ENCODE measurements around the gene SOS2. TPM values are rescaled to one million over a fixed set of nuclear protein-coding genes. Genes with fewer than 3 reads are reported as not detected.

SOS2 gene
- total RNA-seq, 2 experiments from 2014 or later: 16.5 to 25.2 TPM

DNA sequence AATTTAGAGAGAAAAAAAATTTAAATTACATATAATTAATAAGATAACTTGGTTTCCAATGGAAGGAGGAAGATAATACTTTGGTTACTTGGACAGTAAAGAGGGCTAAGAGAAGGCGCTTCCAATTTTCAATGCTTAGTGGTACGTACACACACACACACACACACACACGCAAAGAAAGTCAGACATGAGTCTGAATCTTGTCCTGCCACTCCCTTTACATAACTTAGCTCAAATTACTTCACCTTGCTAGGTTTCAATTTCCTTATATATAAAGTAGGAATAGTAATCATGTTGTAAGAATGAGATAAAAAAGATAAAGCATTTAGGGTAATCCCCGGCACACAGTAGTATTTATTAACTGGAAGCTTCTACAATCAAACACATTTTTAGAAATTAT lies 75.3 kb downstream of the SOS2 start:
- Histone ChIP-seq H3K9me3 (ENCODE audit: low read length) (no peaks in the 10 kb centered on the region), H2AFZ (ENCODE audit: low read length) (no peak overlapping the region), H3K79me2 (ENCODE audit: insufficient read depth, low read depth, low read length) (no peaks in the 10 kb centered on the region), H3K27ac (ENCODE audit: low read depth, low read length, poor library complexity, severe bottlenecking) (no peak overlapping the region), H3K4me1 (ENCODE audit: insufficient read depth, low read length, poor library complexity, severe bottlenecking) (no peaks in the 10 kb centered on the region), H3K36me3 (ENCODE audit: insufficient read depth, low read length) (peaks cover 14% of the 10 kb centered on the region), H3K4me3 (ENCODE audit: low read depth, low read length, poor library complexity, severe bottlenecking) (no peak overlapping the region), H3K9me2 (ENCODE audit: insufficient read depth, low read length) (no peaks in the 10 kb centered on the region), H4K20me1 (ENCODE audit: insufficient read depth, low read length) (no peaks in the 10 kb centered on the region), H3K4me2 (ENCODE audit: low read length) (no peak overlapping the region)
- no peak for DNase-seq (ENCODE audit: low spot score)
- POLR2A ChIA-PET: interaction anchor here (1.0 kb wide), 2 partner anchors 20 to 29 kb away, joined by 3 read pairs; no protein-coding TSS in a partner anchor
- no peak for TF ChIP-seq EZH2phosphoT487 (IDR thresholded peaks at IDR 0.05; ENCODE audit: borderline replicate concordance, low read depth, low read length)
- TF ChIP-seq, protein P1, sequence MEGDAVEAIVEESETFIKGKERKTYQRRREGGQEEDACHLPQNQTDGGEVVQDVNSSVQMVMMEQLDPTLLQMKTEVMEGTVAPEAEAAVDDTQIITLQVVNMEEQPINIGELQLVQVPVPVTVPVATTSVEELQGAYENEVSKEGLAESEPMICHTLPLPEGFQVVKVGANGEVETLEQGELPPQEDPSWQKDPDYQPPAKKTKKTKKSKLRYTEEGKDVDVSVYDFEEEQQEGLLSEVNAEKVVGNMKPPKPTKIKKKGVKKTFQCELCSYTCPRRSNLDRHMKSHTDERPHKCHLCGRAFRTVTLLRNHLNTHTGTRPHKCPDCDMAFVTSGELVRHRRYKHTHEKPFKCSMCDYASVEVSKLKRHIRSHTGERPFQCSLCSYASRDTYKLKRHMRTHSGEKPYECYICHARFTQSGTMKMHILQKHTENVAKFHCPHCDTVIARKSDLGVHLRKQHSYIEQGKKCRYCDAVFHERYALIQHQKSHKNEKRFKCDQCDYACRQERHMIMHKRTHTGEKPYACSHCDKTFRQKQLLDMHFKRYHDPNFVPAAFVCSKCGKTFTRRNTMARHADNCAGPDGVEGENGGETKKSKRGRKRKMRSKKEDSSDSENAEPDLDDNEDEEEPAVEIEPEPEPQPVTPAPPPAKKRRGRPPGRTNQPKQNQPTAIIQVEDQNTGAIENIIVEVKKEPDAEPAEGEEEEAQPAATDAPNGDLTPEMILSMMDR (conservative IDR thresholded peaks at IDR 0.05; ENCODE audit: low read length): no peak
- BruUV-seq (replicated peaks): no TSS peak
- CTCF ChIA-PET (ENCODE audit: unreplicated experiment): interaction anchor here (0.9 kb wide), 1 partner anchor 19 kb away, joined by 3 read pairs; no protein-coding TSS in a partner anchor
- intact Hi-C loops (cut with micrococcal nuclease; ENCODE audit: unreplicated experiment): no loop called here

DNA sequence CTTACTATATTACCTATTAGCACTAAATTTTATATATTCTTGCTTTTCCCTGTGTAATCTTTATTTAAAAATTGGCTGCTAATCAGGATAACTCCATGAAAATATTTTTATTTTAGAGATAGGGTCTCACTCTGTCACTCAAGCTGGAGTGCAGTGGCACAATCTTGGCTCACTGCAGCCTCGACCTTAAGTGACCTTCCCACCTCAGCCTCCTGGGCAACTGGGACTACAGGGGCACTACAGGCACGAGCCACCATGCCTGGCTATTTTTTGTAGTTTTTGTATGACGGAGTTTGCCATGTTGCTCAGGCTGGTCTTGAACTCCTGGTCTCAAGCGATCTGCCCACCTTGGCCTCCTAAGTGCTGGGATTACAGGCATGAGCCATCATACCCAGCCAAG lies 82.6 kb downstream of the SOS2 start:
- Histone ChIP-seq H3K9me2 (ENCODE audit: insufficient read depth, low read length) (no peaks in the 10 kb centered on the region), H3K36me3 (ENCODE audit: insufficient read depth, low read length) (0 out of 2 replicates have a peak, but pooled peaks cover 6% of the 10 kb centered on the region), H2AFZ (ENCODE audit: low read length) (no peak overlapping the region), H3K9me3 (ENCODE audit: low read length) (no peaks in the 10 kb centered on the region), H3K4me2 (ENCODE audit: low read length) (no peak overlapping the region), H3K79me2 (ENCODE audit: insufficient read depth, low read depth, low read length) (no peaks in the 10 kb centered on the region), H3K4me3 (ENCODE audit: low read depth, low read length, poor library complexity, severe bottlenecking) (no peak overlapping the region), H3K4me1 (ENCODE audit: insufficient read depth, low read length, poor library complexity, severe bottlenecking) (no peaks in the 10 kb centered on the region), H4K20me1 (ENCODE audit: insufficient read depth, low read length) (no peaks in the 10 kb centered on the region), H3K27ac (ENCODE audit: low read depth, low read length, poor library complexity, severe bottlenecking) (no peak overlapping the region)
- intact Hi-C loops (cut with micrococcal nuclease; ENCODE audit: unreplicated experiment): no loop called here
- BruUV-seq (replicated peaks): no TSS peak
- ChIA-PET POLR2A (interaction anchor here (0.7 to 1.8 kb wide), 3 partner anchors 10 to 145 kb away, joined by 3 to 5 read pairs (median 5); no protein-coding TSS in a partner anchor), CTCF (ENCODE audit: unreplicated experiment) (no interaction called here)
- TF ChIP-seq, protein P1 (conservative IDR thresholded peaks at IDR 0.05; ENCODE audit: low read length): no peak
- TF ChIP-seq EZH2phosphoT487 (IDR thresholded peaks at IDR 0.05; ENCODE audit: borderline replicate concordance, low read depth, low read length): no peak
- no peak for DNase-seq (ENCODE audit: low spot score)

DNA sequence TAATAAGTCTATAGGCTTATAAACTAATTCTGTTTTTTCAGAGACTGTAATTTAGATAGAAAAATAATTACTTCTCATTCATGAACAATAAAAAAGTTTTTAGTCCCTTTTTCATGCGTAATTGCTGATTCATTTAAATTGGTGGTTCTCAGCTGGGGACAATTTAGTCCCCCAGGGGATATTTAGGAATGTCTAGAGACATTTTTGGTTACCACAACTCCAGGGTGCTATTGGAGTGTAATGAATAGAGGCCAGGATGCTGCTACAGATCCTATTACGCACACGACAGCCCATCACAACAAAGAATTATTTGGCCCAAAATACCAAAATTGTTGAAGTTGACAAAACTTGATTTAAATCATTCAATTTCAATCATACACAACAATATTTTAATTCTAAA lies 92.2 kb downstream of the SOS2 start:
- Histone ChIP-seq H3K79me2 (ENCODE audit: insufficient read depth, low read depth, low read length) (no peaks in the 10 kb centered on the region), H3K4me3 (ENCODE audit: low read depth, low read length, poor library complexity, severe bottlenecking) (no peak overlapping the region), H3K27ac (ENCODE audit: low read depth, low read length, poor library complexity, severe bottlenecking) (no peak overlapping the region), H3K4me1 (ENCODE audit: insufficient read depth, low read length, poor library complexity, severe bottlenecking) (no peaks in the 10 kb centered on the region), H3K9me3 (ENCODE audit: low read length) (no peaks in the 10 kb centered on the region), H4K20me1 (ENCODE audit: insufficient read depth, low read length) (no peaks in the 10 kb centered on the region), H3K9me2 (ENCODE audit: insufficient read depth, low read length) (no peaks in the 10 kb centered on the region), H3K4me2 (ENCODE audit: low read length) (no peak overlapping the region), H3K36me3 (ENCODE audit: insufficient read depth, low read length) (no peaks in the 10 kb centered on the region), H2AFZ (ENCODE audit: low read length) (no peak overlapping the region)
- BruUV-seq (replicated peaks): no TSS peak
- ChIA-PET POLR2A (interaction anchor here (0.5 to 1.4 kb wide), 7 partner anchors 10 to 409 kb away, joined by 3 to 6 read pairs (median 4); partner anchors contain the start of gene VCPKMT), CTCF (ENCODE audit: unreplicated experiment) (no interaction called here)
- DNase-seq (ENCODE audit: low spot score): no peak
- intact Hi-C loops (cut with micrococcal nuclease; ENCODE audit: unreplicated experiment): no loop called here
- TF ChIP-seq EZH2phosphoT487 (IDR thresholded peaks at IDR 0.05; ENCODE audit: borderline replicate concordance, low read depth, low read length): no peak
- TF ChIP-seq, protein P1 (conservative IDR thresholded peaks at IDR 0.05; ENCODE audit: low read length): no peak

All from OCI-LY7 (cell line).